Effector memory CD8-positive, alpha-beta T cell (primary cell): ENCODE measurements around the gene FN1.
A peak's percentile ranks its signal among the peaks of the same experiment; 100 is the strongest.

ENCODE experiments used
- ATAC-seq: fragments of 150-1000 bp; cut with Tn5 transposase; replicated peaks from 2 replicates; pipeline ENCODE4 v1.10.0; 2021; ENCODE audit warnings: mild to moderate bottlenecking, moderate library complexity
- DNase-seq, 3 experiments: peaks; one replicate each; pipeline ENCODE4 v3.0.0; 2021
- H3K27ac Mint-ChIP-seq, 2 donors: one replicate each; pipeline ENCODE4 v1.8.0; 2022; ENCODE audit warnings: mild to moderate bottlenecking in 2 of 2, mixed read lengths in 2 of 2, moderate library complexity in 2 of 2
- H3K27me3 Mint-ChIP-seq, 2 donors: one replicate each; pipeline ENCODE4 v1.8.0; 2022; ENCODE audit warnings: mixed read lengths in 2 of 2
- H3K36me3 Mint-ChIP-seq: one replicate; pipeline ENCODE4 v1.8.0; 2022; ENCODE audit warnings: mild to moderate bottlenecking, moderate library complexity, mixed read lengths; ENCODE audit not compliant: insufficient read depth
- H3K4me1 Mint-ChIP-seq, 2 donors: one replicate each; pipeline ENCODE4 v1.8.0; 2022; ENCODE audit warnings: low read depth in 2 of 2, mixed read lengths in 2 of 2
- H3K4me3 Mint-ChIP-seq, 2 donors: one replicate each; pipeline ENCODE4 v1.8.0; 2022; ENCODE audit warnings: mild to moderate bottlenecking in 2 of 2, mixed read lengths in 2 of 2, moderate library complexity in 2 of 2
- H3K9me3 Mint-ChIP-seq, 2 donors: one replicate each; pipeline ENCODE4 v1.8.0; 2022; ENCODE audit warnings: mixed read lengths in 2 of 2

FN1 gene

DNA sequence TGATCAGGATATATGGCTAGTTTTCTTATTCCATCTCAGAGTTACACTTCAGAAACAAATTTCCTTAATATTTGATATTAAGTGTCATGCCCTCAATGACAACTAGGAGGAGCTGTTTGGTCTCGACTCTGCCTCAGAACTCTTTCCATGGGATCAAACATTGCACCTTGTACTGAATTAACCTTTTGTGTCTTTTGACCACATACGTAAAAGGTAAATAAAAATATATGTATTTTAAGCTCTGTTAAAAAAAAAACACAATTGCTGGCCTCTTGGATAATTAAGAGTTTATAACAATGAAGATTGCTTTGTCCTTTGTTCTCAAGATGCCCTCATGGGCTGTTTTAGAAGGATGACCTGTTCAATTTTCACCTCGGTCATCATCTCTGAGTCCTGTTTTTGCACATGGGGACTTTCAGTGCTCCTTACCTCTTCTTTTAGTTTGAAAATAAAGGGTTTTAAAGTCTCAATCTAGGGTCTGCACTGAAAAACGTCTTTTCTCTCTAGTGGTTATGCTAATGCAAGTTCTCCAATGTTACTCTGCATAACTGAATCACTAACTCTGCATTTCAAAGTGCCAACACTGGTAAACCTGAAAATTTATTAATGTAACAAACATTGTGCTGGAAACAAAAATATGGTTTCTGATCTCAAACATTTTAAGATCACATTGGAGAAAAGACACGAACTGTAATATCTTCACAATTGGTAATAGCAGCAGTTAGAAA, 18.8 kb upstream of the FN1 start:
- peak; percentile 37 for ATAC-seq
- H3K36me3 Mint-ChIP-seq, result no peaks in the 10 kb centered on the region
- no peak overlapping the region for H3K27ac Mint-ChIP-seq
- H3K4me3 Mint-ChIP-seq, result no peak overlapping the region
- DNase-seq, result no peak
- peaks cover 11 to 19% of the 10 kb centered on the region in 2 donors for H3K27me3 Mint-ChIP-seq
- H3K9me3 Mint-ChIP-seq, result no peaks in the 10 kb centered on the region
- H3K4me1 Mint-ChIP-seq, result no peaks in the 10 kb centered on the region

DNA sequence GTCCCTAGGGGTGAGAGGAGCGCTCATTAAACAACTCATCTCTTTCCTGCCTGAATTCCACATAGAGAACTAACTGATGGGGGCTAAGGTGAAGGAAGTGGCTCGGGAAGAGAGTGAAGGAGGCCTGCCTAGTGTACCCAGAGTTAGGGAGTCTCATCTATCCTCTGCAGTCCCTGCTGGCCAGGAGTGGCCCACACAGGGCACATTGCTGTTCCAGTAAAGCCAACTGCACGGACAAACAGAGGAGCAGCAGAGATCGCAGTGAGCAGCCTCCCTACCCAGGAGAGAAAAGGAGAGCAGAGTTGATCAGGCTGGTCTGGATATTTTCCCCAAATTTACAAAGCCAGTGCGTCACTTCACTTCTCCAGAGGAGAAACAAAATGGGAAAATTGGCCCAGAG, 16.9 kb upstream of the FN1 start:
- Mint-ChIP-seq H3K27ac (peak overlapping the region in 1 of 2 donors; percentile 3), H3K27me3 (peaks cover 29% of the 10 kb centered on the region in 2 donors), H3K9me3 (no peaks in the 10 kb centered on the region), H3K36me3 (no peaks in the 10 kb centered on the region), H3K4me3 (no peak overlapping the region), H3K4me1 (no peaks in the 10 kb centered on the region)
- DNase-seq, result no peak
- no peak for ATAC-seq

DNA sequence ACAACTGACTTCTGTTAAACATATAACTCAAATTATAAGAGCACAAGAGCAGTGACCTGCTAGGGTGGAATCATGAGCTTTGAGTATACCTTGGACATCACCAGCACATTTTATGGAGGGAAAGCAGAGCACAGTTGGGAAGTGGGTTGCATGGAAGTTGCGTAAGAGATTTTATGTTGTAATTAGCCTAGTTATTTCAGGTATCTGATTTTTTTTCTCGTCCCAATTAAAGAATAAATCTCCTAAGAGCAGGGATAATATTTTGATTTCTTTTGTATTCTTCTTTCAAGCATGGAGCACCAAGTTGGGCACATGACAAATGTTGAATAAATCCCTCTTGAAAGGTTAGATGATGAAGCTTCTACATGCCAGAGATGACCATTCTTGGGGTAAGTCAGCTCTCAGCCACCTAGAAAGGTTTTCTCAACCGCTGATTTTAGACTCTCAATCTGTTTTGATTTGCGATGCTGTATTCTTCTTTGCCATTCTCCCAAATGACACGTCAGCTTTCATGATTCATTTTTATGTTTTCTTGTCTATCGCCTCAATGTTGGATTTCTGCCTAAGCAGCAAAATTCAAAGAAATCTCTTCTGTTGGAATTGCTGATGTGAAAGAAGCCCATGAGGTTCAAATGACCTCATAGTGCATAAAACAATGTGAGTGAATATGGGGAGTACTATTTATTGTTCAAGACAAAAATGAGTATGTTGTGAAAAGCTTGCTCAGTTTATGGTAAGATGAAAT, 15.3 kb upstream of the FN1 start:
- Mint-ChIP-seq H3K4me1 (no peaks in the 10 kb centered on the region), H3K9me3 (no peaks in the 10 kb centered on the region), H3K27ac (no peak overlapping the region), H3K27me3 (peaks cover 44% of the 10 kb centered on the region in 2 donors), H3K36me3 (no peaks in the 10 kb centered on the region), H3K4me3 (no peak overlapping the region)
- no peak for DNase-seq
- no peak for ATAC-seq

DNA sequence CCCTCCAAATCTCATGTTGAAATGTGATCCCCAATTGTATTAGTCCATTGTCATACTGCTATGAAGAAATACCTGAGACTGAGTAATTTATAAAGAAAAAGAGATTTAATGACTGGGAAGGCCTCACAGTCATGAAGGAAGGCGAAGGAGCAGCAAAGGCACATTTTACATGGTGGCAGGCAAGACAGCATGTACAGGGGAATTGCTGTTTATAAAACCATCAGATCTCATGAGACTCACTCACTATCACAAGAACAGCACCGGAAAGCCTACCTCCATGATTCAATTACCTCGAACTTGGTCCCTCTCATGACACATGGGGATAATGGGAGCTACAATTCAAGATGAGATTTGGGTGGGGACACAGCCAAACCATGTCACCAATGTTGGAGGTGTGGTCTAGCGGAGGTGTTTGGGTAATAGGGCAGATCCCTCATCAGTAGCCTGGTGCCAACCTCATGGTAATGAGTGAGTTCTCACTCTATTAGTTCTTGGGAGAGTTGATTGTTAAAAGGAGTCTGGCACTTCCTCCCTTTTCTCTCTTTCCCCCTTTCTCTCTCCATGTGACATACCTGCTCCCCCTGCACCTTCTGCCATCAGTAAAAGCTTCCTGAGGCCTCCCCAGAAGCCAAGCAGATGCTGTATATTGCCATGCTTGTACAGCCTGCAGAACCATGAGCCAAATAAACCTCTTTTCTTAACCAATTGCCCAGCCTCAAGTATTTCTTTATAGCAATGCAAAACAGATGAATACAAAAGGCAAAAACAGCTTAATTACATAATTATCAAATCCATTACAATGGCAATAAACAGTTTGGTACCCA, 14.5 kb upstream of the FN1 start:
- no peak for DNase-seq
- Mint-ChIP-seq H3K9me3 (no peaks in the 10 kb centered on the region), H3K27ac (no peak overlapping the region), H3K4me3 (no peak overlapping the region), H3K27me3 (peaks cover 44 to 47% of the 10 kb centered on the region in 2 donors), H3K36me3 (no peaks in the 10 kb centered on the region), H3K4me1 (no peaks in the 10 kb centered on the region)
- ATAC-seq, result no peak

DNA sequence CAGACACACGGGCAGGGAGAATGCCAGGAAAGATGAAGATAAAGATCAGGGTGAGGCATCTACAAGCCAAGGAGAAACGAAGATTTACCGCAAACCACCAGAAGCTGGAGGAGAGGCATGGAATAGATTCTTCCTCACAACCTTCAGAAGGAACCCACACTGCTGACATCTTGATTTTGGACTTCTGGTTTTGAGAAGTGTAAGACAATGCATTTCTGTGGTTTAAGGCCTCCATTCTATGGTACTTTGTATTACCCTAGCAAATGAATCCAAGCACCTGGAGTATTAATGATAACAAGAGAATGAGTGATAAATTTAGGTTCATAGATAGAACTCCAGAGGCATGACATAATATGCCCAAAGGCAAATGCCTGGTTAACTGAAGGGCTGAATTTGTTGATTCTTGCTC, 11.8 kb upstream of the FN1 start:
- Mint-ChIP-seq H3K27me3 (peaks cover 49 to 53% of the 10 kb centered on the region in 2 donors), H3K4me3 (no peak overlapping the region), H3K27ac (no peak overlapping the region), H3K9me3 (no peaks in the 10 kb centered on the region), H3K36me3 (no peaks in the 10 kb centered on the region), H3K4me1 (no peaks in the 10 kb centered on the region)
- no peak for DNase-seq
- no peak for ATAC-seq

DNA sequence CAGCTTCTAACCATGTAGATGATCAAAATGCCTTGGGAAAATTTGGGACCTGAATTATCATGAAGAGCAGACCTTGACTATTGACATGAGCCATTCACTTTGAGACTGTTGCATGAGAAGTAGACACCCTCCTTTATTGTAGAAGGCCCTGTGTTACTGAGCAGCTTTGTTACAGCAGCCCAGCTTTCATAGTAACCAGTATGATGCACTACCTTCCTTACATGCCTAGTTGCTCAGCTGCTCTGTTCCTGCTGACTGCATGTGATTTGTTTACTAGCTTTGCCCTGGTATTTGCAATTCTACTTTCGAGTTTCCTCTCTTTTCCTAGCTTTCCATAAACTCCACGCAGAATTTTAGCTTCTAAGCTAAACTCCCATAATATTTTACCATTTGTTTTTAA, 11.2 kb upstream of the FN1 start:
- H3K36me3 Mint-ChIP-seq, result no peaks in the 10 kb centered on the region
- peaks cover 45 to 54% of the 10 kb centered on the region in 2 donors for H3K27me3 Mint-ChIP-seq
- DNase-seq (no peak), ATAC-seq (no peak)
- H3K4me3 Mint-ChIP-seq, result no peak overlapping the region
- no peaks in the 10 kb centered on the region for H3K4me1 Mint-ChIP-seq
- H3K27ac Mint-ChIP-seq, result no peak overlapping the region
- H3K9me3 Mint-ChIP-seq, result no peaks in the 10 kb centered on the region

DNA sequence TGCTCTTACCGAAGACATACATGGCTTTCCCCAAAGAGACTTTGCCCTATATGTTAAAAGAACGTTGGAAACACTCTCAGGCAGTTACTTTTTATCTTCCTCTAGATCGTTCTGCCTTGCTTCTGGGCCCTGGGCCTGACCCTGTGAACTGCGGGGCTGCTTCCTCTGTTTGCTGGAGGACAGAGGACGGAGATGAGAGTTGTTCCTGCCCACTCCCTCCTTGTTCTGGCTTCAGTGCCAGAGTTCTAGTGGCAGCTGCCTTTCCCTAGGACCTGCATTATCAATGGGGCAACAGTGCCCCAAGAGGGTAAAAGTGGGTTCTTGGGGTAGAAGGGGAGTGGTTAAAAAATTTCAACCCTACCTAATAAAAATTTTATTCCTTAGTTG, 6.5 kb upstream of the FN1 start:
- H3K4me1 Mint-ChIP-seq, result no peaks in the 10 kb centered on the region
- H3K9me3 Mint-ChIP-seq, result no peaks in the 10 kb centered on the region
- no peak overlapping the region for H3K4me3 Mint-ChIP-seq
- no peak overlapping the region for H3K27ac Mint-ChIP-seq
- no peak for DNase-seq
- H3K36me3 Mint-ChIP-seq, result no peaks in the 10 kb centered on the region
- H3K27me3 Mint-ChIP-seq, result peaks cover 50 to 66% of the 10 kb centered on the region in 2 donors
- no peak for ATAC-seq

DNA sequence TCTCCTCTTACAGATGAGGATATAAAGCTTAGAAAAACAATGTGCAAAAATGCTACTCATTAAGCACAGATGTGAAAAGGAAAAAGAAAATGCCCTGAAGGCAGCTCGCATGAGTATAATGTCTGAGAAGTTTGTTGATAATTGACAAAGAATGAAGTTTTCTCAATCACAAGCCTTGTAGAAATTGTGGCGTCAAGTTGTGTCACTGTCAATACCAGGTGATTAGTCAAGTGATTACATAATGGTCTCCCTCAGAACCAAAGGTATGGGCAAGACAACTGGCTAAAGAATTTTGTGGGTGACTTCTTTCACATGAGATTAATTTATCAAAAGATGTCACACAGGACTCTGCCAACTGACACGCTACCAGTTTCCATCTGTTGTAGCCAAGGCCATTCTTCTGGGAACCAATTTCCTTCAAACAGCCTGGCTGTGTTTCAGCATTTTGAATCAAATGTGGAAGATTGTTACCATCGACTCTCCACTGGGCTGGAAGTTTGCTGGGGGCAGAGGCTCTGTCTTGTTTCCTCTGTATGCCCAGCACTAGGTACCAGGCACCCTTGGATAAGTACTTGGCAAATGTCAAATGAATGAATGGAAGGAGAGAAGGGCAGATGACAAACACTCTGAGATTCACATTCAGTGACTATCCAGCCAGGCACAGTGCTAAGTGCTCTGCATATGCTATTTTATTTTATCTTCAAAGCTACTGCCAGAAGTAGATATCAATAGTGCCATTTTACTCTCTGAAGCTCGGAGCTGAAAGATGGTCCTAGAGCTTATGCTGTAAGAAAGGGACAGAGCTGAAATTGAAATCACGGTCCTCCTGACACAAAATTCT, 5.9 kb upstream of the FN1 start:
- ATAC-seq (no peak), DNase-seq (no peak)
- no peaks in the 10 kb centered on the region for H3K36me3 Mint-ChIP-seq
- H3K4me3 Mint-ChIP-seq, result no peak overlapping the region
- peaks cover 50 to 66% of the 10 kb centered on the region in 2 donors for H3K27me3 Mint-ChIP-seq
- no peak overlapping the region for H3K27ac Mint-ChIP-seq
- peaks cover 2 to 4% of the 10 kb centered on the region in 2 donors for H3K4me1 Mint-ChIP-seq
- H3K9me3 Mint-ChIP-seq, result no peaks in the 10 kb centered on the region

DNA sequence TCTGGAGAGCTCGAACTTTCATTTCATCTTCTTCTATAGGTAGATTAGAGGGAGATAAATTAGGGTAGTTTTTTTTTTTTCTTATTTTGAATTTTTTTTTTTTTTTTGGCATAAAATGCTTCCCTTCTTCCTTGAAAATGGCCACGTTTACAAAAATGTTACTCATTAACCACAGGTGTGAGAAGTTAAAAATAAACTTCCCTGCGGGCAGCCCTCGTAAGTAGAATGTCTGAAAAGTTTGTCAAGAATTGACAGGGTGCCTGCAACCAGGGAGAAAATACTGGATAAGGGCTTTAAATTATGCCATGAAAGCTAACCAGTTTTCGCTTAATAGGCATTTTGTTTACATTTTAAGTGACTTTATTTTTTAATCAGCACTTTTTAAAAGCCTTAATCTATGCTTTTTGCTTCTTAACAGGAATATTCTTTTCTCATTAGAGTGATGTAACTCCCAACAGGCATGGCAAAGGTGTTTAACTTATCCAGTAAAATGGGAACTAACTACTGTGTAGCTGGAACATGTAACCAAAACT, 4.2 kb upstream of the FN1 start:
- Mint-ChIP-seq H3K27ac (no peak overlapping the region), H3K4me3 (no peak overlapping the region), H3K36me3 (no peaks in the 10 kb centered on the region), H3K4me1 (peaks cover 14 to 15% of the 10 kb centered on the region in 2 donors), H3K9me3 (no peaks in the 10 kb centered on the region), H3K27me3 (peaks cover 53 to 74% of the 10 kb centered on the region in 2 donors)
- ATAC-seq, result no peak
- no peak for DNase-seq

DNA sequence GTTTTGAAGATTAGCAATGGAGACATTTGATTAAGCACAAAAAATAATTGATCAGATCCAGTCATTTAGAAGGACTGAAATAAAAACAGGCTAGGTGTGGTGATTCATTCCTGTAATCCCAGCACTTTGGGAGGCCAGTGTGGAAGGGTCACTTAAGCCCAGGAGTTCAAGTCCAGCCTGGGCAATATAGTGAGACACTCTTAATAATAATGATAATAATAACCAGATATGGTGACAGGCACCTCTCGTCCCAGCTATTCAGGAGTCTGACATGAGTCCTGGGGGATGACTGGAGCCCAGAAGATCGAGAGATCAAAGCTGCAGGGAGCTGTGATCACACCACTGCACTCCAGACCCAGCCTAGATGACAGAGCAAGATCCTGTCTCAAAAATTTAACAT, 3.5 kb upstream of the FN1 start:
- Mint-ChIP-seq H3K36me3 (no peaks in the 10 kb centered on the region), H3K27ac (no peak overlapping the region), H3K27me3 (peaks cover 59 to 80% of the 10 kb centered on the region in 2 donors), H3K4me3 (no peak overlapping the region), H3K9me3 (no peaks in the 10 kb centered on the region), H3K4me1 (peaks cover 14 to 19% of the 10 kb centered on the region in 2 donors)
- no peak for ATAC-seq
- DNase-seq, result no peak

DNA sequence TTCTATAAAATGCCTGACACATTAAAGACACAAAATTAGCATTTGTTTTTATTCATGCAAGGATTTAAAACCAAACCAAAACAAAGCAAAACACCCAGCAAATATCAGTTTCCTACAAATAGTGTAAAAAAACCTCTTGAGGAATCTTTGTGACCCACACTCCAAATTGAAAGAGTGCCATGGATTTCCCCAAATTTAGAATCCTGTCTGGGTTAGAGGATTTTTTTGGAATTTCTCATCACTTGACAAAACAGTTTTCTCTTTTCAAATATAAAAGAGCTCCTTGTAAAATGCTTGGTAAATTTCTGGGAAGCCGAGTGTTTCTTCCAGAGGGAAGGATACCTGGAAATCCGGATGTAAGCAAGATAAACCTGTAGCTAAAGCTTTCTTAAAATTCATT, 1.7 kb upstream of the FN1 start:
- H3K4me3 Mint-ChIP-seq, result no peak overlapping the region
- peaks cover 63 to 83% of the 10 kb centered on the region in 2 donors for H3K27me3 Mint-ChIP-seq
- peaks cover 14 to 19% of the 10 kb centered on the region in 2 donors for H3K4me1 Mint-ChIP-seq
- peaks cover 0 to 2% of the 10 kb centered on the region in 2 donors for H3K9me3 Mint-ChIP-seq
- no peak overlapping the region for H3K27ac Mint-ChIP-seq
- ATAC-seq (no peak), DNase-seq (no peak)
- no peaks in the 10 kb centered on the region for H3K36me3 Mint-ChIP-seq

DNA sequence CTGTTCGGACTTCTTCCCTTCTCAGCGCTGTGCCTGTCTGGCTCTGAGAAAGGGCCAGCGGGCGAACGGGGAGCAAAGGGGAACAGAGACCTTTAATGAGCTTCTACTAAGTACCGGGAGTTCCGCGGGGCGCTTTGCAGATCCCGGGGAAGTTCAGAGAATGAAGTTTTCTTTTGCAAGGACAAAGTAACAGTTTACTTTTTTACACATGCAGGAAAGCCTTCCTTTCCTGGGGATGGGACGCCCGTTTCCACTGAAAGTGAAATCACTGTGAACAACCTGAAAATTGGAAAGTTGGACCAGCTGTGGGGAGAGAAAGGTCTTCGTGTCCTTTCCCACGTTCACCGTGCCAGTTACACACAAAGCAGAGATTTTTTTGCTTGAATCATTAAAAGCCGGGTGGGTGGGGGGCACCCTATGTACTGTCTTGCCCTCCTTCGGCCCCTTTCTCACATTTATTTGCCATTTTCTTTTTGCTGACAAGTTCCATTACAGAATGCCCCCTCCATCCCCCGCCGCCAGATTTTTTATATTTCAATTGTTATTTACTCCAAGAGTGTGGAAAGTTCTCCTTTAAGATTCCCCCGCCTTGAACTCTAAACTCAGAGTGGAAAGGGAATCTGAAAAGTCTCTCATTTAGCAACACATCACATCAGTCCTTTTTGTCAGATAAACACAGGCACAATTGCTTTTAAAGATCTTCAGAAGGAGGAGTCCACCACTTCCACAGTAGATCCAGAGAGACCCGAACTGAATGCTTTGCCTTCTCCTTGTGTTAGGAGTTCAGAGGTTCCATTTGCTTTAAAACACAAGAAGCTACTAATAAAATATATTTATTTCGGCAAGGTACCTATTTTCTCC, 1.1 kb upstream of the FN1 start:
- H3K27ac Mint-ChIP-seq, result peak overlapping the region in 1 of 2 donors; percentile 29
- peak; percentile 5 for ATAC-seq
- H3K9me3 Mint-ChIP-seq, result peaks cover 0 to 2% of the 10 kb centered on the region in 2 donors

More for the DNA sequence above, 1.1 kb upstream of the FN1 start:
- Mint-ChIP-seq H3K36me3 (no peaks in the 10 kb centered on the region), H3K27me3 (peaks cover 66 to 81% of the 10 kb centered on the region in 2 donors), H3K4me1 (peaks cover 14 to 19% of the 10 kb centered on the region in 2 donors), H3K4me3 (peak overlapping the region; percentile 78 to 80)
- peak in 1 of 3 experiments; percentile 2 for DNase-seq
